GM19099 (cell line): ENCODE measurements around the gene TANC1.

Experiments used
- POLR2A ChIP-seq: IDR thresholded peaks from 3 replicates; pipeline ENCODE4 v1.6.1; 2011; ENCODE audit warnings: low read depth; ENCODE audit not compliant: insufficient read length; ENCODE audit errors: extremely low read depth

TANC1 gene

GRCh38 chr2:158973116-158973956 is 4.9 kb downstream of the TANC1 start:
- TF ChIP-seq POLR2A = no peak

- no peak for TF ChIP-seq POLR2A
Observed at GRCh38 chr2:158975271-158975921, 7.0 kb downstream of the TANC1 start.

GRCh38 chr2:158979772-158980171 is 11.3 kb downstream of the TANC1 start:
- TF ChIP-seq POLR2A = no peak

- no peak for TF ChIP-seq POLR2A
Observed at GRCh38 chr2:158984604-158985135, 16.2 kb downstream of the TANC1 start.

GRCh38 chr2:158988501-158988900 is 20.1 kb downstream of the TANC1 start:
- TF ChIP-seq POLR2A = no peak

- TF ChIP-seq POLR2A = no peak
Observed at GRCh38 chr2:158989165-158989564, 20.7 kb downstream of the TANC1 start.

GRCh38 chr2:158990397-158991214 is 22.2 kb downstream of the TANC1 start:
- TF ChIP-seq POLR2A = no peak

GRCh38 chr2:158993030-158993429 is 24.6 kb downstream of the TANC1 start:
- no peak for TF ChIP-seq POLR2A

- no peak for TF ChIP-seq POLR2A
Observed at GRCh38 chr2:158993721-158994587, 25.5 kb downstream of the TANC1 start.

GRCh38 chr2:158994920-158995676 is 26.7 kb downstream of the TANC1 start:
- TF ChIP-seq POLR2A = no peak

GRCh38 chr2:158995677-158996049 is 27.2 kb downstream of the TANC1 start:
- TF ChIP-seq POLR2A = no peak

- TF ChIP-seq POLR2A = no peak
Observed at GRCh38 chr2:158996378-158996993, 28.0 kb downstream of the TANC1 start.
